Fibroblast of skin of back (primary cell): ENCODE results near the gene GCM1.

ENCODE experiments used
- DNase-seq: peaks from one replicate; pipeline ENCODE4 v3.0.0-alpha.2; 2013

GCM1 gene

GRCh38 chr6:53152576-53152975 is 3.9 kb upstream of the GCM1 start:
- no peak for DNase-seq

DNA sequence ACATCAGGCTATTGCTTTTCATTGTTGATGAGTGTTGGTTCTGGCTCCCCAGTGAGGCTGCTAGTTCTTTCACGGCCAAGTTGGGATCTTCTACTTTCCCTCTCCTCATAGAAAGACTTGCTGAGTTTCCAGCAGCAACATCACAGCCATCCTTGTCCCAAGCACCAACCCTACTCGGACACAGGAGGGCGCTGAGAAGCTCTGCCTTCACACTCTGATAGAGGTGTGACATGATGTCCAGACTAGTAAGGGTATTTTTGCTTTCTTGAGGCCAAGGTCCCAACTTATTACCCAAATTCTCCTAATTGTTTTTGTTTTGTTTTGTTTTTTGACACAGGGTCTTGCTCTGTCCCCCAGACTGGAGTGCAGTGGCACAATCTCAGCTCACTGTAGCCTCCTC is 3.0 kb upstream of the GCM1 start:
- peak; percentile 13 for DNase-seq

DNA sequence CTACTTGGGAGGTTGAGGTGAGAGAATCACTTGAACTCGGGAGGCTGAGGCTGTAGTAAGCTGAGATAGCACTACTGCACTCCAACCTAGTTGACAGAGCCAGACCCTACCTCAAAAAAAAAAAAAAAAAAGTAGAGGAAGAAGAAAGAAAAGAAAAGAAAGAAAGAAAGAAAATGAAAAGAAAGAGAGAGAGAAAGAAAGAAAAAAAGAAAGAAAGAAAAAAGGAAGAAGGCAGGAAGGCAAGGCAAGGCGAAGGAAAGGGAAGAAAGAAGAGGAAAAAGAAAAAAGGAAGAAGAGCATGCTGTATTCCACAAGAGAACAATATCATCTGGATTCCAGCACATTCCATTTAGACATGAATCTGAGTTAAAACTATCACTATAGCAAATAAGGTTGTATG is 3.8 kb downstream of the GCM1 start:
- no peak for DNase-seq

DNA sequence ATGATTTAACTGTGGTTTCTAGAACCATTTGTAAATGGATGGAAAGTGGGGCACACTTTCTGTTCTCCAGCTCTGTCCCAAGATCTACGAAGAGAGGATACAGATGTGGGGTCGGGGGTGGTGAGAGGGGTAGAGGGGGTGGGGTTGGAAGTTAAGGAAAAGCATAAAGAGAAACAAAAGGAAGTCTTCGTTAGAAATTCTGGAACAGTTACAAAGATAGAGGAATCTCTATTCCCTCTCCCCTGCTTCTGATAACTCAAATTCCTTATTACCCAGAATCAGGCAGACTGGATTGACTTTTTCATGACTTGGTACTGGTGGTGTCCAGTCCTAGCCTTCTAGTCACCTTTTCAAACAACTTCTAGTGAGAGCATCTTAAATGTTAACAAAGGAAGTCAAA is 4.9 kb downstream of the GCM1 start:
- DNase-seq = no peak

DNA sequence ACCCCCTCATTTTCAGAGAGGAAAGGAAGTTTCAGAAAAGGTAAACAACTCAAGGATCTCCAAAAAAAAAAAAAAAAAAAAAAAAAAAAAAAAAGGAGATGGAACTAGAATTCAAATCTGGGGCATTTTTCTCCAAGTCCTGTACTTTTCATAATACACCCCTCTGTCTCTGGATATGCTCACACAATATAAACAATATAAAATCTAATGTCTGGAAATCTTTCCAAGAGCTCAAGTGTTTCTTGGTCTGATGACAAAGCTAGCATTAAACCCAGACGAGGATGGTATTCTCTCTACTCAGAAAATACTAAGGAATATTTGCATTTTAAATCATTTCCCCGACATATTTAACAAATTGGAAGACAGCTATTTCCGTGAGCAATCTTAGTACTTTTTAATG is 5.8 kb downstream of the GCM1 start:
- no peak for DNase-seq

DNA sequence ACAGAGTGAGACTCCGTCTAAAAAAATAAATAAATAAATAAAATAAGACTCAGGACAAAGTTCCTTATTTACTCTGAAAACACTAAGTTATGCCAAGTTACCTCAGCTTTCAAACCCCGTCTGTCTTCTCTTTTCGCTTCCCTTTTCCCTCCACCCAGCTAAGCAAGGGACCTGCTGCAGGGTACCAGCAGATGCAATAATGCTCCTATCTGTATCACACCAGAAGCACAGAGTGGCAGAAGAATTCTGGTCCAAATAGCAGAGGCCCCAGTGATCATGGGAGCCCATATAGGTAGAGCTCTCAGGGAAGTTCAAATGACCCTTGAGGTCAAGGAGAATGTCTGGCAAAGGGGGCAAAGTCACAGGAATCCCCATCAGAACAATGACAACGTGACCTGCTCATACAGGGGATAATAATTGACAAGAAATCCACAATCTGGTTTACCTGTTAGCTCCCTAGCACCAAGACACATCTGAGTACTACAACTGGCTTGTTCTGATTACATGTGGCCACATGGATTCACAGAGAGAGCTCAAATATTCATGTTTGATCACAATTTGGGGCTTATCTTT is 8.7 kb downstream of the GCM1 start:
- DNase-seq = no peak

DNA sequence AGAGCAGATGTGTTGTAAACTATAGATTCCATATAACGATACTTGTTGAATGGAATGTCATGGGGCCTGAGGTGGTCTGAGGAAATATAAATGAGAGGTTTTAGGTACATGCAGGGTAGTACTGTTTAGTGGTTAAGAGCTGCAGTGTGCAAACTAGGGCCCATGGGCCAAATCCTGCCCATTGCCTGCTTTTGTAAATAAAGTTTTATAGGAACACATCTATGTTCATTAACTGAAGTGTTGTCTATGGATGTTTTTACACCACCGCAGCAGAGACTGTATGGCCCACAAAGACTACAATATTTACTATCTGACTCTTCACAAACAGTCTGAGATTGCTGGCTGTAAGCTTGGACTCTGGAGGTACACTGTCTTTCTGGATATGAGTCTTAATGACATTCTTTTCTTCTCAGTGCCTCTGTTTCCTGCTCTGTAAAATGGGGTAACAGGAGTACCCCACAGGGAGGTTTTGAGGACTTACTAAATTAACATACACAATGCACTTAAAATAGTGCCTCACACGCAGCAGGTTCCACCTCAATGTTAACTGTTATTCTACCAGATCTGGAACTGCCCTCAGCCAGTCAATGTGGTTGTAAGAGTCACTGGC is 12.5 kb downstream of the GCM1 start:
- DNase-seq = no peak

- DNase-seq = no peak
These were observed 13.9 kb downstream of the GCM1 start for GRCh38 chr6:53134601-53135235.

DNA sequence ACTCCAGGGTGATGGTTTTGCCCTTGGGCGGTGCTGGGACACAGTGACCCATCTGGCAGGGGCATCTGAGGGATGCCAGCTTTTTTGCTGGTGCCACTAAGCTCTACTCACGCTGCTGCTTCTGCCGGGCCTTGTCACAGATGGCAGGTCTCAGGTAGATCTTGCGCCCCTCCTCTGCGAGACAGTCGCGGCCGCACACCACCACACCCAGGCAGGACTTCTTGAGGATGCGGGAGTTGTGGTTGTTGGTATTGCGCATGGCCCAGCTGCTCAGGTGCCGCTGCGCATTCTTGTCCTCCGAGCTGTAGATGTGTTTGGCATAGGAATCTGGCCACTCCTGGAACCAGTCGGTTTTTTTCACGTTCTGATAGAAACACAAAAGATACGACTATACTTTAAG is 14.7 kb downstream of the GCM1 start:
- no peak for DNase-seq

GRCh38 chr6:53130569-53131290 is 17.9 kb downstream of the GCM1 start:
- DNase-seq = no peak

GRCh38 chr6:53128842-53129241 is 19.8 kb downstream of the GCM1 start:
- DNase-seq = peak; percentile 13

DNA sequence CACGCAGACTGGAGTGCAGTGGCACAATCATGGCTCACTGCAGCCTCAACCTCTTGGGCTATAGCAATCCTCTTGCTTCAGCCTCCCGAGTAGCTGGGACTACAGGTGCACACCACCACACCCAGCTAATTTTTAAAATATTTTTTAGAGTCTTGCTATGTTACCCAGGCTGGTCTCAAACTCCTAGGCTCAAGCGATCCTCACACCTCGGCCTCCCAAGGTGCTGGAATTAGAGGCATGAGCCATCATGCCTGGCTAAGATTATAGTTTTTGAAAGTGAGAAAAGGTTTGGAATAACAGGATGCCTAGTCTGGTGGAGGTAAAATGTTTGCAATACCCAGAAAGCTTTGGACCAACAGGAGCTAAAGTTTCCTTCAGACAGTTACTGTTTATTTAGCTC is 23.4 kb downstream of the GCM1 start:
- no peak for DNase-seq

- DNase-seq = no peak
These were observed 24.4 kb downstream of the GCM1 start for GRCh38 chr6:53124131-53124800.

- DNase-seq = peak; percentile 61
These were observed 28.8 kb downstream of the GCM1 start for GRCh38 chr6:53119772-53120409.

DNA sequence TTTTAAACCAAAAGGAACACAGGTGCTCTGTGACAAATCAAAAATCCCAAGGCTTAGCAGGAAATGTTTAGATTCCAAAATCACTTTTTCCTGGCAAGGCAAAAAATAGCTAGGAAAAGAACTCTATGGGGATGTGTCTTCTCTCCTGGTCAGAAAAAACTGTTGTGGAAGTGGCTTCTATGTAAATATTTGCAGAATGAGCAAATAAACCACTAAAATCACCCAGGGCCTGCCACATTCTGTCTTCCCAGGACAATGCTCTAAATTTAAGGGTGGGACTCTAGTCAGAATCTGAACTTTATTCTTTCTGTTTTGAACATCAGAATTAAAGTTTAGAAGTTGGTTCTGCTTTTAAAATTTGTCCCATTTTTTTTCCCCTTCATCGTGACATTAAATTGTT is 29.3 kb downstream of the GCM1 start:
- peak; percentile 28 for DNase-seq

- no peak for DNase-seq
These were observed 32.9 kb downstream of the GCM1 start for GRCh38 chr6:53115741-53116140.

GRCh38 chr6:53115113-53115512 is 33.5 kb downstream of the GCM1 start:
- no peak for DNase-seq

GRCh38 chr6:53113742-53114141 is 34.9 kb downstream of the GCM1 start:
- DNase-seq = no peak

- DNase-seq = no peak
These were observed 35.8 kb downstream of the GCM1 start for GRCh38 chr6:53112871-53113270.

- DNase-seq = no peak
These were observed 36.2 kb downstream of the GCM1 start for GRCh38 chr6:53112404-53112803.

DNA sequence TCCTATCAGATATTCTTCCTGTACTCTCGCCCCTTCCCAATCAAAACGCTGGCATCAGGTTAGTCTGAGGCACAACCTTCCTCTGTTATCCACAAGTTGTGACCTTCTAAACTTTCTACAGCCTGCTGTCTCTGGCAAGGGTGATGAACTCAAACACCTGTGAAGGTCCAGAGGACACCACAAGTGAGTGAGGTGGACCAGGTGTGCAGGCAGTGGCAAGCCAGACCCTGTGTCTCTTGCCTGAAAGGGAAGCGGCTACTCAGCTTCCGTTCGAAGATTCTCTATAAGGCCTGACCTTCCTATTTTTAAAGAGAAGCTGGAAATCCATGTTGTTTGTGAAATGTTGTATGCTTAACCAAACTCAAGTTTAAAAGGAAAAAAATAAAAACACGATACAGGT is 36.8 kb downstream of the GCM1 start:
- DNase-seq = no peak

DNA sequence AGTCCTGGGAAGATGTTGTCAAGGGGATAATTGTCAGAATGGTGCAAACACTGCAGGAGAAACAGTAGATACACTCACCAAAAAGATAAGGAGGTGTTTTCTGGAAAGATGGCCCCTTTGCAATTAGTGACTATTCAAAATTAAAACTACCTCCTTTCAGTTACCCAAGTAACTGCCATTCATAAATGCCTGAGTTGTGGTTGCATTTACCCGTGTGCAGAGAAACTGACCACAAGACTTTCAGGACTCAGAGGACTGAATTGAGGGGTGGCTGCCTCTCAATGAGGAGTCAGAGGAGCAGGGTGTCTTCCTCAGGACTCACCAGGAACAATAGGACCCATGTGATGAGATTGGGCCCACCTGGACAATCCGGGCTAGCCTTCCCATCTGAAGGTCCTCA is 39.0 kb downstream of the GCM1 start:
- DNase-seq = no peak

DNA sequence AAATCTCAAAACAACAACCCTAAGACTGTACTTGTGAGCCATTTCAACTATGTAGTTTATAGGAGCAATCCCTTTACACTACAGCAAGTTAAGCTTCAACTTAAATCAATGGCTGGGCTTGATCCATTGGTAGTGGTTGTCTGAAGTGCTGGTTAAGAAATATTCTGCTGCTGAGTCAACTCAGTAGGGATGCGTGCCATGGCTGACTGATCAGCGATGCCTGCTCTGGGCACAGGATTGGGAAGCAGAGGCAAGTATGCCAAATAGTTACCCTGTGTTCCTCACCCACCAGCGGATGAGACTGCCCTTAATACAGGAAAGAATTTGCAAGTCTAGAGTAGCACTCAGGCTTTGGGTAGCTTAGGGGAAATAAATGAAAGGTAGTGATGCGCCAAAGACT is 41.5 kb downstream of the GCM1 start:
- peak; percentile 54 for DNase-seq
